ENCODE results near the gene ACBD6. TPM values are rescaled to one million over a fixed set of nuclear protein-coding genes. Genes with fewer than 3 reads are reported as not detected.

ACBD6 gene
- total RNA-seq, 4 donors from 2014 or later = 26.4 to 34.6 (median 31.5) TPM

DNA sequence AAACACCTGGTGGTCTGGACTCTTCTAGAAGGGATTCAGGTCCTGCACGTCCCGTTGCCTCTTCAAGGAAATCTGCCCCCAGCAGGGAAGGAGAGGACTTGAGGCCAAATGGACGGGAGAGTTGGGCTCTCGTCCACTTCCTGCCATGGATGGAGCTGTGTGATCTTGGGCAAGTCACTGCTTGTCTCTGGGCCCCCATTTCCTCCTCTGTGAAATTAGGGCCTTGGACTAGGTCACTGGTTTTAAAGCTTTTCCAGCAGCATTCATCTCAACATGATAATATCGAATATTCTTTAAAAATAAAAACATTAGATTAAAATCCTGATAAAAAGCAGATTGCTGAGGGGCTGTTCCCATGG, 245.4 kb downstream of the ACBD6 start:
- TF ChIP-seq, protein P1, sequence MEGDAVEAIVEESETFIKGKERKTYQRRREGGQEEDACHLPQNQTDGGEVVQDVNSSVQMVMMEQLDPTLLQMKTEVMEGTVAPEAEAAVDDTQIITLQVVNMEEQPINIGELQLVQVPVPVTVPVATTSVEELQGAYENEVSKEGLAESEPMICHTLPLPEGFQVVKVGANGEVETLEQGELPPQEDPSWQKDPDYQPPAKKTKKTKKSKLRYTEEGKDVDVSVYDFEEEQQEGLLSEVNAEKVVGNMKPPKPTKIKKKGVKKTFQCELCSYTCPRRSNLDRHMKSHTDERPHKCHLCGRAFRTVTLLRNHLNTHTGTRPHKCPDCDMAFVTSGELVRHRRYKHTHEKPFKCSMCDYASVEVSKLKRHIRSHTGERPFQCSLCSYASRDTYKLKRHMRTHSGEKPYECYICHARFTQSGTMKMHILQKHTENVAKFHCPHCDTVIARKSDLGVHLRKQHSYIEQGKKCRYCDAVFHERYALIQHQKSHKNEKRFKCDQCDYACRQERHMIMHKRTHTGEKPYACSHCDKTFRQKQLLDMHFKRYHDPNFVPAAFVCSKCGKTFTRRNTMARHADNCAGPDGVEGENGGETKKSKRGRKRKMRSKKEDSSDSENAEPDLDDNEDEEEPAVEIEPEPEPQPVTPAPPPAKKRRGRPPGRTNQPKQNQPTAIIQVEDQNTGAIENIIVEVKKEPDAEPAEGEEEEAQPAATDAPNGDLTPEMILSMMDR (IDR thresholded peaks at IDR 0.05; ENCODE audit: low read depth) = no peak

DNA sequence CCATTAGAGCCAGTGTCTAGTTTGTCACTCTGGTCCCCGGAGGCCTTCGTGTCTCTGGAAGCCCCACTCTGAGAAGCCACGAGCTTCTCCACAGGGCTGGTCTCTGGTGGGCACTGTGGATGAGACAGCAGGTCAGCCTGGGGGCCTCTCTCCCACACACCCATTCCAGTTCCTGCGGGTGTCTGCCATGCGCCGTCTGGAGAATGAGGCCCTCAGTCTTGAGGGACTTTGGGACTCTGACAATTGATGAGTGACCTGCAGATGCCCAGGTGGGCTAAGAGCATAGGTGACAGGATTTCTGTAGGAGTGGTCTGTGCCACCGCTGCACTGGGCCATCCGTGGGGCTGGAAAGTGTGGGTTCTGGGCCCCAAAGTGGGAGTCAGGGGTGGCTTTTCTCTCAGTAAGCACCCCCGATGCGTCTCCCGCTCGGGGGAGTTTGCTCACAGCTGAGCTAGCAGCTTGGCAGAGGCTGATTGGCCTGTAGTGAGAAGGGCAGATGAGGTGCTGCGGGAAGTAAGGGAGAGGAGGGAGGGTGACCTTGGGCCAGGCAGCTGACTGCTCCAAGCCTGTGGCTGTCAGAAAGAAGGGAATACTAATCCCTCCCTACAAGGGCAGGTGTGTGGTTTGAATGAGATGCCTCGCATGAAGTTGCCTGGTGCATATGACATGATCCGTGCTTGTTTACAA, 245.9 kb downstream of the ACBD6 start:
- TF ChIP-seq, protein P1 (IDR thresholded peaks at IDR 0.05; ENCODE audit: low read depth) = no peak

DNA sequence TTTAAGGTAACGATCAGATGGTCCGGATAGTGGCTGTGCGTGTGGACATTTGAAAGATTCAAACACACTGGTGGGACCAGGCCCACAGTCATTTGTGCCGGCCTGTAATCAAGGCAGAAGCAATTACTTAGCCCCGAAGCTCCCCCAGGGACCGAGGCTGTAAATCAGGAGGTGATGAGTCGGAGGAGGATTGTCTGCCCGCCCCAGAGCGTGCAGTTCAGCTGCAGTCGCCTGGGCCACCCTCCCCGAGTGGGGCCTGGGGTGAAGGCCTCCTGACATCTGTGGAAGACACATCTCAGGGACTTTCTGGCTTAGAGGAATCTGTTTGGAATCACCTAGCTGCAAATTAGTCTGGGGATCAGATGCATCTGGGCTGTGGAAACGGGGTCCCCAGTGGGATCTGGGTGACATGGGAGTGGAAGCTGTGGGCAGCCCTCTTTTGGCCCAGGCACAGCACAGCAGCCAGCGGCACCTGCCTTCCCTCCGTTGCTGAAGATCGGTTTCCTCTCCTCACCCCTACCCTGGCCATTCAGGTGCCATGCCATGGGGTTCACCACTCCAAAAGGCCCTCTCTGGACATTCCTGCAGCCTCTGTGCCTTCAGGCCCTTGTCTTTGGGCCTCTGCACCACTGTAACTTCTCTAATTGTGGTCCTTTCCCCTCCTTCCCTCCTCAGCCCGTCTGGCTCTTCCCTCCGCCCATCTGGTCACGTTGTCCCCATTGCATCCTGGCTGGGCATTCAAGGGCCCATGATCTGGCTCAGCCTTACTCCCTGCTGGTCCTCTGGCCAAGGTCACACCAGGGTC, 246.6 kb downstream of the ACBD6 start:
- TF ChIP-seq, protein P1 (IDR thresholded peaks at IDR 0.05; ENCODE audit: low read depth) = no peak

DNA sequence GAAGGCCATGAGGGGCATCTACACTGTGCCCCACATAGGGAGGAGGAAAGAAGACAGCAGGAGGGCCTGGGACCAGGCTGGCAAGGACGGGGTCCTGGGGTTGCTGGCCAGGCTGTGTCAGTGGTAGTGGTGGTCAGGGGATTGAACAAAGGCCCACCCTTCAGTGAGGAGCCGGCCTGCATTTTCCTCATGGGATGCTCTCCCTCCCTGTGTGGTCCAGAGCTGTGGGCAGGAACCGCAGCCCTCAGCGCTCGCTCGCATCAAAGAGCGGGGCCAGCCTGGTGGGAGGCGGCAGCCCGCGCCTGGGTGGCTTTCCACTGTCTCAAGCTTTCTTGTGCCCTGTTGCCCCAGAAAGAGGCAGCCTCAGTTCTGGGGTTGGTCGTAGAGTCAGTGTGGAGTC, 247.5 kb downstream of the ACBD6 start:
- TF ChIP-seq, protein P1 (IDR thresholded peaks at IDR 0.05; ENCODE audit: low read depth) = no peak

DNA sequence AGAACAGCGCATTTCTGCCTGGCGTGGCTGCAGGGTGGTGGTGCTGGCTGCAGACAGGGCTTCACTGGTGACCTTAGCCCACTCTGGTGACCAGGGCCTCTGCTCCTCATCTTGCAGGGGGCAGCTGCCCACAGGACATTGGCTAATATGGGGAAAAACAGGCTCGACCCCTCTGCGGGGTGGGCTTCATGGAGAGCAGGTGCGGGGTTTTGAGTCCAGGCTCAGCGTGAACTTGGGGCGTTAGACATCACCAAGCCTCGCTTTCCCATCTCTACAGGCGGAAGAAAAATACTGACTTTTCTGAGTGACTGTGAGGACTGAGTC, 247.9 kb downstream of the ACBD6 start:
- TF ChIP-seq, protein P1 (IDR thresholded peaks at IDR 0.05; ENCODE audit: low read depth) = no peak

DNA sequence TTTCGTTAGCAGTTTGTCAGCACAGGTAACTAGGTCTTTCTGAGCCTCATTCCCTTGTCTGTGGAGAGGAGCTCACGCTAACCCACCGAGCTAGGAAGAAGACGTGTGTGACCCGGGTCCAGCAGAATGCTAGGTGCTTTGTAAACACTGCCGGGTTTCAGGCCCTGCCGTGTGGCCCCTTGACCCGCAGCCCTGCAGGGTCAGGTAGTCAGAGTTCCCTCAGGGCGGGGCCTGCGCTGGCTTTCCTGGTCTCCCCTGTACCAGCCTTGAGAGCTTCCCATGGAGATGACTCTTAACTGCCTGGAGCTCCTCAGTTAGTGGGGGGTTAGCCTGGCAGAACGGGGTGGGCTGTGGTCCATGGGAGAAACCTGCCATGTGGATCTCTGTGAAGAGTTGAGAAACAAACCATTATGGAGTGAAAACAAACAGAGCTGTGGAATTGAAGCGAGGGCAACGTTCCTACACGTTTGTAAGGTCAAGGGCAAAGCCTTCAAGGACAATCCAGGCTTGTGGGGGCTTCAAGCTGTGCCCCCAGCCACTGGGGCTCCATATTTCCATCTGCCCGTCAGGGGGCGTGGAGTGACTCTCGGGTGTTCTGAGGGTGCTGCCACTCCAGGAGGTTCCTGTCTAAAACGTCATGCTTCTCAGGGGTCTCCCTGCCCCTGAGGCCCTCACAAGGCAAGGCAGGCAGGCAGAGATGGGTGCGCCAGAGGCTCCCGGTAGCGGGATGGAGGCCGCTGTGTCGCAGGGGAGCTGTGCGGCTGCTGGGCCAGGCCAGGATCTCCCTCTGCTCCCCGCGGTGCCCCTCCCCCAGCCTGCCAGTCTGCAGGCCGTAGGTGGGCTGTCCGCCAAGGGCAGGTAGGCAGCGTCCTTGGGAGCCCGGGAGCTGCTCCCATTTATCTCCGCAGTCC, 248.5 kb downstream of the ACBD6 start:
- TF ChIP-seq, protein P1 (IDR thresholded peaks at IDR 0.05; ENCODE audit: low read depth) = no peak
